GM19023 (cell line): ENCODE results near the gene RRBP1.
A peak's percentile ranks its signal among the peaks of the same experiment; 100 is the strongest.

Source experiments
- ATAC-seq: cut with Tn5 transposase; IDR thresholded peaks from one replicate; pipeline ENCODE4 v1.9.1; 2021; ENCODE audit warnings: mild to moderate bottlenecking, moderate library complexity; ENCODE audit not compliant: unreplicated experiment

The RRBP1 gene

DNA sequence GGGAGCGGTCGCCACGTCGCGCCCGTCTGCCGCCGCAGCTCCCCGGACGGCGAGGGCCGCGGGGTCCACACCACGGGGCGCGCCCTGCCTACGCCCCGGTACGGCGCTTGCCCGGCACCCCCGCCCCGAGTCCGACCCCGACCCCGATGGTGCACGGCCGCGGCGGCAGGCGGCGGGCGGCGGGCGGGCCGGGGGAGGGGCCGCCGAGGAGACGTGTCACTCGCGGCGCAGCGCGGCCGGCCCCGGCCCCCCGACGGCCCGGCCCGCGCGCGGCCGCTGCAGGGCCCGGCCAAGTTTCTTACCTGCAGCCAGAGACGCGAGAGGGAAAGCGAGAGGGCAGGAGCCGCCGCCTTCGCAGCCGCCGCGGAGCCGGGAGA is 328 bp downstream of the RRBP1 start:
- ATAC-seq = peak; percentile 13

DNA sequence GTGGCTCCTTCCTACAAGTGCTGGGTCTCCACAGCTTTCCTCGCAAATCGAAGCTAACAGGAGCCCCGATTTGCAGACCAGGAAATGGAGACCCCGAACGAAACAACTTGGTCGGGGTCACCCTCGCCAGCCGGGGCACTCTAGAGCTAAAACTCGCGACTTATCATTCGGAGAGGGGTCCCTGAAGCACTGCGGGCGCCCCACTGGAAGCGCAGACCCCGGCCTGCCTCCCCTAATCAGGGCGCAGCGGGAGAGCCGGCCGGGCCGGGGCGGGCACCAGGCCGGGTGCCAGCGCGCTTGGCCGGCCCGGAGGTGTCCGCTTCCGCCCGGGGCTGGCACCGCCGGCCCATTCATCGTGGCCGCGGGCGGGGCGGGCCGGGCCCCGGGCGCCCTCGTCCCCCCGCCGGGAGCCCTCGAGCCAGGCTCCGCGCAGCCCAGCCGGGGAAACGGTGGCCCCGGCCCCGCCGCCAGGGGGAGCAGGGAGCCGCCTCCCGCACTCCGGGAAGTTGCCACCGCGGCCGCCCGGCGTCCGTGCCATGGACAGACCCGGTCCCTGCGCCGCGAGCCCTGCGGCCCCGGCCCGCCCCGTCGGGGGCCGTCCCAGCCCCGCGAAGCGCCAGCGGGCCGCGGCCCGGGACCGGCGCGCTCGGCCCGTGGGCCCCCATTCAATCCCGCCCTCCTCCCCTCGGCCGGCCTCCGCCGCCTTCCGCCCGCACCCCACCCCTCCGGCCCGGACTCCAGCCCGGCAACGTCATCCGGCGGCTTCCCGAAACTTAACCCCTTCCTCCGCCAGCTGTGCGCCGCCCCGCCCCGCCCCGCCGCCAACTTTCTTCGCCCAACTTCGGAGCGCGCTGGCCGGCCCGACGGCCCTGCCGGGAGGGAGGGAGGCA is 961 bp downstream of the RRBP1 start:
- ATAC-seq = peak; percentile 40

DNA sequence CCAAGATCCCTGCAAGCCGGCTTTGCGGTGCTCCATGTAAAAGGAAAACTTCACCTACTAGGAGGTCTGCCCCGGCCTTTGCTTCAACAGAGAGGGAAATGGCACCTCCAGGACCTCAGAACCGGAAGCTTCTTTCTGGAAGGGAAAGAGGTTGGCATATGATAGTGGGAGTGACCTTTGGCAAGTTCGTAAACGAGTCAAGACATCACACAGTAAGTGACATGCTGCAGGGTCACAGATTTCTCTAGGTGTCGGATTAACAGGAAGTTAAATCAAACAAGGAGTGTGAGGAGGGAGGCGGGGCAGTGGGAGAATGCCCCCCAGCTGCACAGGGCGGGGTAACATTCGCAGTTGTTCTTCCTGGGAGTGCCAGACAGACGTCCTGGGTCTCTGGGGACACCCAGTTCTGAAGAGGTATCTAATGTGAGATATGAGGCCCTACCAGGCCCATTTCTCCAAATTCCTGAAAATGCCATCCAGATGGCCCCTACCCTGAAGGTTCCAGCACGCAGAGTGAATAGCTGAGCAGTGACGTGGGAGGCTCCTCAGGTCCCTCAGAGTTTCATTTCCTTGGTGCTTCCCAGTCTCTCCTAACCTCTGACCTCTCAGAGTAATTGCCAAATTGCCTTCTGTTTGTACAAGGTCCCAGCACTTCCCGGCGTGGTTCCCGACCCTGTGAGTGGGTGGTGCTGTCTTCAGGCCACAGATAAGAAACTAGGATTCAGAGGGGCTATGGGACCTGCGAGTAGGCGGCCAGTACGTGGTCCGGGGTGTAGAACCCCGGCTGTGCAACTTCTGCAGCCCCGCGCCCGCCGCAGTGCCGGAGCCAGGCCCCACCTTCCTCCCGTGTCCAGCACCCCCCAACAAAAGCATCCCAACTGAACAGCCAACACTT is 1.9 kb downstream of the RRBP1 start:
- no peak for ATAC-seq

DNA sequence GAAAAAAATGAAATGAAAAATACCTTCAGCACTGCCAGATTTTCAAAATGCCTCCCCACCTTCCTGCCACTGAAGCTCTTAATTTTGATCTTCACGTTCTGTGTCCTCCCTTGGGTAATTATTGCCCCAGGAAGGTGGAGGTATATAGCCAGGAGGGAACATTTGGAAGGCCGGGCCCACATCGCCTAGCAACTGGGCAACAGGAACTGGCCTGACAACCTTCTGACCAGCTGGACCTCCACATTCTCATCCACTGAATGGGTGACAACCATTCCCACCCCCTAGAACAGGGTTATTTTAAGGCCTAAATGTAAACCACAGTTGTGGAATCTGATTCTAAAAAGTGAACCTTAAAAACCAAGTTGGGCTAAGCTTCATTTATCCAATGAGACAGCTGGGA is 3.2 kb downstream of the RRBP1 start:
- ATAC-seq = no peak

DNA sequence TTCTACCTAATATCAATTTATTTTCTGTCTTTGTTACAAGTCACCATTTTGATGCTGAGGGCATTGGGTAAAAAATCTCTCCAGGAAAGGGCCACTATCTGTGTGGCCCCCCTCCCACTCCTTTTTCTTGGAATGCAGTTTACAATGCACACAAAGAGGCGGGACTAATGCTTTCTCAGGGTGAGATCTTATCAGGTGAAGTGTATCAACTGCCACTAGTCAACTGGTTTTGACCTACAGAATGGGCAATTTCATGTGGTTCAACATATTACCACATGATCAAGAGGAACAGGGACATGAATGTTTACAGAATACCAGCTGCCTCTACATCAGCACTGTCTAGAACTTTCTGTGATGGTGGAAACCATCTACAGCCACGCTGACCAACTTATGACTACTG is 3.7 kb downstream of the RRBP1 start:
- ATAC-seq = no peak

DNA sequence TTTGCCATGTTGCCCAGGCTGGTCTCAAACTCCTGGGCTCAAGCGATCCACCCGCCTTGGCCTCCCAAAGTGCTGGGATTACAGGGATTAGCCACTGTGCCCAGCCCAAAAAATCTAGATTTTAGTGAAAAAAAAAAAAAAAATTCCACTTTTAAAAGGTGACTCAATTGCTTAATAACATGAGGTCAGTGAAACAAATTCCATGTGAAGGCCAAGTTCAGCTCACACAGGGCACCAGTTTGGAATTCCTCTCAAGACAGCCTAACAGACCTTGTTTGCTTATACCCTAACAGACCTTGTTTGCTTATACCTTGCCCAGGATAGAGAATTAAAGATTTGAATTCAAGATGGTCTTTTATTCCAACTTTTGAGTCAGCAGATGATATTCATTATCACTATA is 5.1 kb downstream of the RRBP1 start:
- ATAC-seq = no peak

DNA sequence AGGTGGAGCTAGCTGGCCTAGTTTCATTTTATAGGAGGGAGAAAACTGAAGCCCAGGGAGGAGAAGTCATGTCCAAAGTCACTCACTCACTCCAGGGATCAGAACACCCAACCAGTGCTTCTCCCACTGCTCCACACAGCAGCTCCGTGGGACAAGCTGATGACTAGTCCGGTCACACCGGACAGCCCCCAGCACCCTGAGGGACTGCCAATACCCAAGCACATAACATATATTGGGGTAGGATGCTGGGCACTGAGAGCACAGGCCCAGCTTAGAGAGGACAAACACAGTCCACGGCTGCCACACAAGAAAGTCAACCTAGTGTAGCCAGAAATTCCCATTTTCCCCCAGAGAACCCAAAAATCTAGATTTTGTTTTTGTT is 5.7 kb downstream of the RRBP1 start:
- ATAC-seq = no peak

DNA sequence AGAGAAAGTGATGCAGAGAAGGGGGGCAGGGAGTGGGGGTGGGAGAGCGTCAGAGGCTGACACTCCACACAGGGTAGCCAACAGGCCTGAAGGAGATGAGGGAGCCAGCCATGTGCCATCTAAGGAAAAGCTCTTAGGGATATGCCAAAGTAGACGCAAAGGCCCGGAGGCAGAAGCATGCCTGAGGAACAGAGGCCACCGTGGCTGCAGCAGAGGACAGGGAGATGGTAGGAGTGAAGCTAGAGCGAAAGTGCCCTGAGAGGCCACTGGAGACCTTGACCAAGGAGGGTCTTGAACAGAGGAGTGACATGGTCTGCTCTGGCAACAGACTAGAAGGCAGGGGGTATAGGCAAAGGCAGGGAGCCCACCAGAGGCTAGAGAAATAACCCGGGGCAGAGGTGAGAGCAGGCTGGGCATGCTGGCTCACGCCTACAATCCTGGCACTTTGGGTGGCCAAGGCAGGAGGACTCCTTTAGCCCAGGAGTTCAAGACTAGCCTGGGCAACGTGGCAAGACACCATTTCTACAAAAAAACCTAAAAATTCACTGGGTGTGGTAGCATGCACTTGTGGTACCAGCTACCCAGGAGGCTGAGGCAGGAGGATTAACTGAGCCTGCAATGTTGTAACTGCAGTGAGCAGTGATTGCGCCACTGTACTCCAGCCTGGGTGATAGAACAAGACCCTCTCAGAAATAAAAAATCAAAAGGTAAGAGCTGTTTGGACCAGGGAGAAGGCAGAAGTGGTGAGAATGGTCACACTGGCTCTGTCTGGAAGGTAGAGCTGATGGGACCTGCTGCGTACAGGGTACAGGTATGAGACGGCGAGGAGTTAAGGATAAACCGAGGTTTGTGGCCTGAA is 6.3 kb downstream of the RRBP1 start:
- no peak for ATAC-seq

DNA sequence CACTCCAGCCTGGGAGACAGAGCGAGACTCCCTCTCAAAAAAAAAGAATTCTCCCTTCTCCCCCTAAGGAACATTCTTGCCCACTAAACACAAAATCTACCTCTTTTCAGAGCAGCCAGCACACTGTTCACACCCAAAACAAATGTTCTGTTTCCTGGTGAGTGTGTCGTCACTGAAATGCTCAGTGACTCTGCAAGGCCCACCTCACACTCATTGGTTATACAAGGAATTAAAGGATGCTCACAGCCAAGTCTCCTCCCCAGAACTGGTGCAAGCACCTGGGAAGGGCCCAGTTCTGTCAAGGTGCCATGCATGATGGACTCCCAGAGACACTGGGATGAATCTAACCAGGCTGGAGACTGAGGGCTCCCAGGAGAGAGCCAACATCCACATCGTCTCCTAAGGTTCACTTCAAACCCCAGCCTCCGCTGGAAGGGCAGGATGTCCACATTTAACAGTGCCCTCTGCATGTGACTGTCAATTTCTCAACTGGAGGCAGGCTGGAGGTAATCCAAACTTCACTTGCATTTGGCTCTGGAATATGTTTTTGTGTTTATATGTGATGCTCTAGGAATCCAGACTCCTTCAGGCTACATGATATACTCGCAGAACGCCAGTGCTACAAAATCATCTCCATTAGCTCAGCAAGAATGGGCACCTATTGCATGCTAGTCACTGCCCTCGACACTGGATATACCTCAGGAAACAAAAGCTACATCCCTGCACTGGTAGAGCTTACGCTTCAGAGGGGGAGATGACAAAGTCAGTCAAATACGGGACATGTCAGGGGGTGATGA is 7.1 kb downstream of the RRBP1 start:
- ATAC-seq = no peak

DNA sequence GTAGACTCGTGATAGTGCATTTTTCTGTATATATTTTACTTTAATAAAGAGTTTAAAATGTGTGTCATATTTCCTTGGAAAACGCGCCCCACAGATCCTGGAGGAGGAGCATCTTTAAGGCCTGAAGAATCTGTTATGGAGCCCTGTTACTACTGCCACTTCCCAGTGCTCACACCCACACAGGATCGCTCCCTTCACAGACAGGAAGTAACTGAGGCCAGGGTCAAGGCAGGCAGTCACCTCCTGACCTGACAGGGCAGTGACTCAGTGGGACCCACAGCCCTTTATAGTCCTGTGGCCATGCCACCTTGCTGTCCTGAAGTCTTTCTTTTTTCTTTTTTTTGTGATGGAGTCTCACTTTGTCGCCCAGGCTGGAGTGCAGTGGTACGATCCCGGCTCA is 9.0 kb downstream of the RRBP1 start:
- ATAC-seq = no peak

DNA sequence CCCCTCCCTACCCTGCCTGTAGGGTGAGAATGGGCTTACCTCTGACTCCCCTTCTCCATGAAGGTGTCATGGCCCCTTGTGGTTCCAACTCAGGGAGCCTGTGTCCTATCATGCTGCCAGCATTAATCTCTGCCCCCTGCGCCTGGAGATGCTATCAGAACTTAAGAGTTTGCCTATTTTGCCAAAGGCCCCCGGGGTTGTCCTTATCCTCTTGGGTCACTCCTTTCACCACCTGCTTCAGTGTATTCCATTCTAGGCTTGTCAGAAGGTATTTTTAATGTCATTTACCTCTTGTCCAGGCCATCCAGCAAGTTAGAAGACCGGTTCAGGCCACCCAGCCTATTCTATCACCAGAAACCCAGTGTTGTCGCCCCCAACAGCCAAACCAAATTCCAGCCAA is 10.5 kb downstream of the RRBP1 start:
- no peak for ATAC-seq

DNA sequence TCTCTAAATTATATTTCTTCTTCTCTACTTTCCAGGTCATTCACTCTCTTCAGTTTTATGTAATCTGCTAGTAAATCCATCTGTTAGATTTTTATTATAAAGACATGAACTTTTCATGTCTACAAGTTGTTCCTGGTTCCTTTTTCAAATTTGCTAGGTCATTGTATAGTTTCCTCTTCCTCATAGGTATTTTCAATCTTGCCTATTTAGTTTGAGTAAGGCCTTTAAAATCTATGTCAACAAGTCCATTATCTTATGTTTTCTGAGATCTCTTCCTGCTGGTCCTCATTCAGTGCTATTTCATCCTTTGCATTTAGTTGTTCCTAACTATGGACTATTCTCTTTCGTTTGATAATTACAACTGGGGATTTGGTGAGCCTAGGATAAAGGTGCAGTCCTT is 11.0 kb downstream of the RRBP1 start:
- no peak for ATAC-seq

DNA sequence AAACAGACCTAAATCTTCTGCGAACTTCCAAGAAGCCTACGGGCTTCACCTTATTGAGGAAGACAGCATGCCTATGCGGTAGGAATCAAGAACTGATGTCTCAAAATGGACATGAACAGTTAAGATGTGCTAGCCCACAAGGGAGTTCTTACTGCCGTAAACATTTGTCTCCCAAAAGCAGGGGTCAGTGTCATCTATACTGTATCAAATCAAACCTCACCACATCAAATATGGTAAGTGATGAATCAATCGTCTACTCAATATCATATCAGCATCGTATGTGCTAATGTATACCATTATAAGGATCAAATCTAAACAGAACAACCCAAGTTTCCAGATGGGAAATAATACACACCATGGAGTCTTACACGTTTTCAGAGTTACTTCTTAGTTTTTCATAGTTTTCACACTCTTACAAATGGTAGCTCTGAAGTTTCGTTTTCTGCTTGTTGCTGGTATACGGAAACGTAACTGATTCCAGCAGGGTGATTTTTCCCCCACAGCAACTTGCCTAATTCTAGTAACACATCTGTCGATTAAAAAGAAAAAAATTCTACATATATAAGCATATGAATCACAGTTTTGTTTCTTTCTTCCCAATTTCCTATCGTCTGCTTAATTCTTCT is 12.6 kb downstream of the RRBP1 start:
- no peak for ATAC-seq

DNA sequence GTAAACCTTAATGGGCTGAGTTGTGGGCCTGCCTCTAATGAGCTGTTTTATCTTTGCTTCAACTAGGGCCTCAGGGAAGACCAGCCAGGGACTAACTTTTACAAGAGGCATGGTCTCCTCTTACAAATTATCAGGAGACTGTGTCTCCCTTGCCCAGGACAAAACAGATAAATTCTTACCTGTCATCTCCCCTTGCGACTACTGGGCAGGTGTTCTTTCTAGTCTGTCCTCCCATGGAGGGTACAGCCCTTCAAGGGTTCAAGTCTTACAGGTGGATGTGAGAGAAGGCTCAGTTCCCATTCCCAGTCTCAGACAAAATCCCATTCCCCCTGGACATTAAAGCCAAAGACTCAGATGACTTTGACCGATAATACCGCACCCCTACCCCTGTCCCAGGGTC is 13.6 kb downstream of the RRBP1 start:
- ATAC-seq = no peak

DNA sequence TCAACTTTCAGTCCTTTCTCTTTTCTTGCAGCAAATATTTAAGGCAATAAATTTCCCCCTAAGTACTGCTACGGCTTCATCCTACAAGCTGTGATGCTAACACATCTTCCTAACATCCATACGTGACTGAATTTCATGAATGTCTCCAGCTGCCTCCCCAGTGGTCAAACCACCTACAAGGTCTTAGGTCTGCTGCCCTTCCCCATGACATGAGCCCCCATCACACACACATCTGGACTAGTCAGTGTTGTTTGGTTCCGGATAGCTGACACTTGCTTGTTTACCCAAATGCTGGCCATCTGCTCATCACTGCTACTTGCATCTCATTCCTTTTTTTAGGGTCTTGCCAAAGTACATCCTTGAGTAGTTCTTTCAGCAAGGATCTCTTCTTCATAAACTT is 14.6 kb downstream of the RRBP1 start:
- no peak for ATAC-seq

DNA sequence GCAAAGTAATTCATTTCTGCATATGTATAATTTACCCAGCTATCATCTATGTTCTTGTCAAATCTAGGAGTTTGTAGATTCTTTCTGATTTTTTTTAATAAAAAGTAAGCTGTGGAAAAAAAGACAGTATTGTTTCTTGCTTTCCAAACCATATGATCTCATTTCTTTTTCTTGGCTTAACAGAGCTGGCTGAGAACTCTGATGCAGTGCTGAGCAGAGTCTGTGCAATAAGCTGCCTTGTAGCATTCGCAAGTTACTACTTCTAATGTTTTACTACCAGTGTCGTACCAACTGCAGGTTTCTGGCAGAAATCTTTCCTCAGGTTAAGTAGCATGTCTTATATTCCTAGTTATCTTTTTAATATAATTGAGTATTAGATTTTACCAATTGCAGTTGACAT is 15.6 kb downstream of the RRBP1 start:
- no peak for ATAC-seq

DNA sequence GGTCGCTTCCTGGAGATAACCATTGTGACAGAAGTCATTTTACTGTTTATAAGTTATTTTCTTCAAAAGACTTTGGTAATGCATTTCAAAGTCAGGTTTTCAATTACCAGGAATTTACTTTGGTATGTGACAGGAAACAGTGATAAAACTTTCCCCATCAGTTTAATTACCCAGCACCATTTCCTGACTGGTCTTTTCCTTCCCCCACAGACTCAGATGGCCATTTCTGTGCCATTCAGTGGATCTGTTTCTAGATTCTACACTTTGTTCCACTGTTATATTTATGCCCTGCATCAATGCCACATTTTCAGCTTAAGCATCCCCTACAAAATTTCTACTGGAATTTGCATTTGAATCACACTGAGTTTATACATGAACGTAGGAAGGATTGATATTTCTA is 16.3 kb downstream of the RRBP1 start:
- ATAC-seq = no peak

DNA sequence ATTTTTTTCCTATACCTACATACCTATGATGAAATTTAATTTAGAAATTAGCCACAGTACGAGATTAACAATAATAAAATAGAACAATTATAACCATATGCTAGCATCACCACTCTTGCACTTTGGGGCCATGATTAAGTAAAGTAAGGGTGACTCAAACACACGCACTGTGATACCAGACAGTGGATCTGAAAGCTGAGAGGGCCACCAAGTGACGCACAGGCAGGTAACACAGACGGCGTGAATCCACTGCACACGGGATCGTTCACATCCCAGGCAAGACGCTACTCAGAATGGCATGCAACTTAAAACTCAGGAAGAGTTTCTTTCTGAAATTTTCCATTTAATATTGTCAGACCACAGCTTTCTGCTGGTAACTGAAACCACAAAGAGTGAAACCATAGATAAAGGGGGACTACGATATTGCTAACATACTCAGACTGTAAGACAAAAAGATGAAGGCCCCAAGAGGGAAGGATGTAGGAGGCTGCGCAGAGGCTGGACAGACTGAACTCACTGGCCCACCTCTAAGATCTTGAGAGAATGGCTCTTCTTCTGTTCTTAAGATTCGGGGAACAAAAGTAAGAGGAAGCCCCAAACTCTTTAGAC is 17.9 kb downstream of the RRBP1 start:
- no peak for ATAC-seq

DNA sequence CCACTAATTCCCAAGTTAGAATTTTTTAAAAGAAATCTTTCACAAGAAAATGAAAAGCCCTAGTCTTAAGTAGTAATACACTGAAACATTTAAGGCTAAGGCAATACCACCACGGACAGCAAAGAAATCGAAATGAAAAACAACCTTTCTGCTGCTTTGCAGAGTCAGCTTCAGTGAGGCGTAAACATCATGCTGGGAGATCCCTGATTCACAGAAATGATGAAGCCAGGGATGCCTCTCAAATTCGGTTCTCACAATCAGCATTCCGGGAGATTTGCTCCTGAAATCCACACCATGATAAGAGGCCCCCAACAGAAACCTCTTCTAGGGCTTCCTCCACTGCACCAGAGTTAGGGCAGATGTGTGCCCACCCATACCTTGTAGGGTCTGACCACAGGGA is 18.6 kb downstream of the RRBP1 start:
- ATAC-seq = no peak

DNA sequence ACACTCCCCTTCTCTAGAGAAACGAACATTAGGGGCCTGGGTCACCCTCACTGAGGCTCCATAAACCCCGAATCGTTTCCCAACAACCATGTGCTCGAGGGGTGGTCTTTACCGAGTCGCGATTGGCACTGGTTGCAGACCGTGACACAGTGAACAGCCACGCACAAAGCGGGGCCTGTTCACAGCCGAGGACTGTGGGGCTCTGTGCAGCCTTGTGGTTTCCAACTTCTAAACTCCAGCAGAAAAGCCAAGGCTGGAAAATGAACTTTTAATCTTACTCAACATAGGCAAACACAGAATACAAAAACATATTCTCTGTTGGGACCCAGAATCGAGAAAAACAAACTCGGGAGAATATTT is 19.0 kb downstream of the RRBP1 start:
- no peak for ATAC-seq
